Measurements from ENCODE around the gene UVSSA. TPM values are rescaled to one million over a fixed set of nuclear protein-coding genes. Genes with fewer than 3 reads are reported as not detected.
A peak's percentile ranks its signal among the peaks of the same experiment; 100 is the strongest.

Gene UVSSA
- total RNA-seq, result 11.0 TPM

- peak; percentile 99 to 100 (median 99) for DNase-seq (ENCODE audit: low read depth in 2 of 3, low spot score in 2 of 3)
These were observed at the start of gene UVSSA for GRCh38 chr4:1346781-1347409. Gene UVSSA, plus strand, starts transcription at chr4:1347208. Its CDS starts 884 bp downstream, at chr4:1348092.

- DNase-seq (ENCODE audit: low read depth in 2 of 3, low spot score in 2 of 3), result no peak
These were observed 49.3 kb upstream of the UVSSA start for GRCh38 chr4:1297456-1298325.

- no peak for DNase-seq (ENCODE audit: low read depth in 2 of 3, low spot score in 2 of 3)
These were observed 48.5 kb upstream of the UVSSA start for GRCh38 chr4:1298461-1298860.

- no peak for DNase-seq (ENCODE audit: low read depth in 2 of 3, low spot score in 2 of 3)
These were observed 47.6 kb upstream of the UVSSA start for GRCh38 chr4:1299301-1299860.

GRCh38 chr4:1300466-1301455 is 46.2 kb upstream of the UVSSA start:
- peak in 1 of 3 donors; percentile 10 for DNase-seq (ENCODE audit: low read depth in 2 of 3, low spot score in 2 of 3)

GRCh38 chr4:1302159-1302558 is 44.8 kb upstream of the UVSSA start:
- DNase-seq (ENCODE audit: low read depth in 2 of 3, low spot score in 2 of 3), result no peak

GRCh38 chr4:1305261-1305711 is 41.7 kb upstream of the UVSSA start:
- no peak for DNase-seq (ENCODE audit: low read depth in 2 of 3, low spot score in 2 of 3)

GRCh38 chr4:1305781-1306455 is 41.1 kb upstream of the UVSSA start:
- no peak for DNase-seq (ENCODE audit: low read depth in 2 of 3, low spot score in 2 of 3)

- no peak for DNase-seq (ENCODE audit: low read depth in 2 of 3, low spot score in 2 of 3)
These were observed 38.9 kb upstream of the UVSSA start for GRCh38 chr4:1307951-1308735.

- peak in 2 of 3 donors; percentile 79 to 83 for DNase-seq (ENCODE audit: low read depth in 2 of 3, low spot score in 2 of 3)
These were observed 37.6 kb upstream of the UVSSA start for GRCh38 chr4:1309261-1310010.

- DNase-seq (ENCODE audit: low read depth in 2 of 3, low spot score in 2 of 3), result no peak
These were observed 36.8 kb upstream of the UVSSA start for GRCh38 chr4:1310031-1310795.

- DNase-seq (ENCODE audit: low read depth in 2 of 3, low spot score in 2 of 3), result no peak
These were observed 36.0 kb upstream of the UVSSA start for GRCh38 chr4:1310796-1311631.

- no peak for DNase-seq (ENCODE audit: low read depth in 2 of 3, low spot score in 2 of 3)
These were observed 34.0 kb upstream of the UVSSA start for GRCh38 chr4:1312821-1313640.

- no peak for DNase-seq (ENCODE audit: low read depth in 2 of 3, low spot score in 2 of 3)
These were observed 31.7 kb upstream of the UVSSA start for GRCh38 chr4:1315306-1315705.

- DNase-seq (ENCODE audit: low read depth in 2 of 3, low spot score in 2 of 3), result no peak
These were observed 31.0 kb upstream of the UVSSA start for GRCh38 chr4:1315836-1316536.

Measured in hematopoietic multipotent progenitor cell (in vitro differentiated cells).